Right lobe of liver (tissue), 6 donors: ENCODE data around the gene ZNF488. TPM values are rescaled to one million over a fixed set of nuclear protein-coding genes. Genes with fewer than 3 reads are reported as not detected.

Experiments
- ATAC-seq, 4 donors: fragments of 200-7000 bp; cut with Tn5 transposase; one replicate each; pipeline ENCODE4 v1.9.1; 2020; ENCODE audit warnings: mild to moderate bottlenecking in 4 of 4, moderate library complexity in 4 of 4
- DNase-seq, 3 donors: peaks; one replicate each; pipeline ENCODE4 v3.0.0-alpha.2; 2020
- H3K27ac ChIP-seq, 3 donors: fragments of 200-600 bp; one replicate each; pipeline ENCODE4 v1.8.0; 2022
- H3K27me3 ChIP-seq, 2 donors: fragments of 200-600 bp; one replicate each; pipeline ENCODE4 v1.8.0; 2022
- H3K36me3 ChIP-seq, 4 donors: fragments of 200-600 bp; sonication (generic) in 1 of 4; one replicate each; pipeline versions ENCODE4 v1.5.1 to v1.8.0; 2017 to 2022; ENCODE audit warnings: control low read depth in 1 of 4
- H3K4me1 ChIP-seq, 4 donors: fragments of 200-600 bp; sonication (generic) in 1 of 4; one replicate each; pipeline versions ENCODE4 v1.5.1 to v1.8.0; 2017 to 2022; ENCODE audit warnings: control low read depth in 1 of 4
- H3K4me3 ChIP-seq, 3 donors: fragments of 200-600 bp; one replicate each; pipeline ENCODE4 v1.8.0; 2022
- H3K9me3 ChIP-seq, 4 donors: fragments of 200-600 bp; sonication (generic) in 1 of 4; one replicate each; pipeline versions ENCODE4 v1.5.1 to v1.8.0; 2017 to 2022; ENCODE audit warnings: control low read depth in 1 of 4
- POLR2A ChIP-seq: fragments of 450-650 bp; IDR thresholded peaks from one replicate; pipeline ENCODE4 v1.6.1; 2017; ENCODE audit warnings: antibody characterized with exemption, mild to moderate bottlenecking
- WGBS: methylation state at CpG from one replicate; pipeline ENCODE4 v1.1.6; 2018; ENCODE audit warnings: low coverage, low lambda C conversion rate; ENCODE audit not compliant: insufficient coverage; ENCODE audit errors: missing lambda C conversion rate; 5-methylcytosine and 5-hydroxymethylcytosine counted together
- intact Hi-C, 2 donors: fragments of 100-400 bp; cut with DNase I; formaldehyde crosslinking; loops; one replicate each; pipeline versions ENCODE4 v1.11.2 to v1.14.1; 2022
- total RNA-seq, 6 experiments: library from RNA; depleted of rRNA in 2 of 6; stranded (reverse); fragments of >200 nt in 2 of 6; fragmentation: NEBNext Ultra II Directional in 3 of 6; extraction: Animal tissue kit (Norgen Biotek cat#: 25700) in 3 of 6; gene quantifications; one replicate each; pipeline versions ENCODE4 v1.1.0 to v1.2.4, GENCODE V29; 2016 to 2023
- TF ChIP-seq, protein P1 (sequence below), 4 donors: fragments of 200-600 bp in 3 of 4; fragments of 450-650 bp in 1 of 4; IDR thresholded peaks; one replicate each; pipeline versions ENCODE4 v1.5.1 to v1.8.0; 2016 to 2022; ENCODE audit warnings: antibody characterized with exemption in 4 of 4, mild to moderate bottlenecking in 2 of 4
- donor health status: DM: no; HTN: yes; CAD: no.
- donor health status: DM: no; HTN: no; CAD: no.
- donor health status: DM: no; HTN: no; CAD: no.
- donor health status: DM: no; HTN: yes; CAD: no.
- donor health status: DM: no; HTN: yes; CAD: no.

The ZNF488 gene
- total RNA-seq, 6 experiments from 2014 or later = not detected

DNA sequence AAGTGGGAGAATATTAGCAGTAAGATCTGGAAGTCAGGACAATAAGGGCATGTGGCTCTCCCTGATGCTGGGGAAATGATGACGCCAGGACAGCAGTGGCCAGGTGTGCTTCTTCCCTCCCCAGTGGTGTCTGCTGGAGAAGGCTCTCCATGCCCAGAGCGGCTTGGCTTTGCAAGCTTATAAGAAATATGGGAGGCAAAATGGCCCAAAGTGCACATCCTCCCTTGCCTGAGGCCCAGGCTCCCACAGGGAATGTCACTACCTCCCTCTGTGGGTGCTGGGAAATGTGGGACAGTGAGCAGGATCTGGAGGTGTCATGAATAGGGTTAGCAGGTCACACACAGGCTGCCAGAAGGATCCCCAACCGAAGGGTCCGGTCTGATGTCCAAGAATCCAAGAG is 17.1 kb upstream of the ZNF488 start:
- ATAC-seq (no peak), DNase-seq (no peak)
- Histone ChIP-seq H3K36me3 (no peaks in the 10 kb centered on the region), H3K27me3 (no peaks in the 10 kb centered on the region), H3K9me3 (no peaks in the 10 kb centered on the region), H3K4me3 (no peak overlapping the region), H3K4me1 (no peaks in the 10 kb centered on the region), H3K27ac (no peak overlapping the region)
- intact Hi-C loops = no loop called here
- WGBS = 100% methylated on average over 1 of the region's 4 CpGs
- TF ChIP-seq POLR2A = no peak
- TF ChIP-seq, protein P1, sequence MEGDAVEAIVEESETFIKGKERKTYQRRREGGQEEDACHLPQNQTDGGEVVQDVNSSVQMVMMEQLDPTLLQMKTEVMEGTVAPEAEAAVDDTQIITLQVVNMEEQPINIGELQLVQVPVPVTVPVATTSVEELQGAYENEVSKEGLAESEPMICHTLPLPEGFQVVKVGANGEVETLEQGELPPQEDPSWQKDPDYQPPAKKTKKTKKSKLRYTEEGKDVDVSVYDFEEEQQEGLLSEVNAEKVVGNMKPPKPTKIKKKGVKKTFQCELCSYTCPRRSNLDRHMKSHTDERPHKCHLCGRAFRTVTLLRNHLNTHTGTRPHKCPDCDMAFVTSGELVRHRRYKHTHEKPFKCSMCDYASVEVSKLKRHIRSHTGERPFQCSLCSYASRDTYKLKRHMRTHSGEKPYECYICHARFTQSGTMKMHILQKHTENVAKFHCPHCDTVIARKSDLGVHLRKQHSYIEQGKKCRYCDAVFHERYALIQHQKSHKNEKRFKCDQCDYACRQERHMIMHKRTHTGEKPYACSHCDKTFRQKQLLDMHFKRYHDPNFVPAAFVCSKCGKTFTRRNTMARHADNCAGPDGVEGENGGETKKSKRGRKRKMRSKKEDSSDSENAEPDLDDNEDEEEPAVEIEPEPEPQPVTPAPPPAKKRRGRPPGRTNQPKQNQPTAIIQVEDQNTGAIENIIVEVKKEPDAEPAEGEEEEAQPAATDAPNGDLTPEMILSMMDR (IDR thresholded peaks at IDR 0.05) = no peak

DNA sequence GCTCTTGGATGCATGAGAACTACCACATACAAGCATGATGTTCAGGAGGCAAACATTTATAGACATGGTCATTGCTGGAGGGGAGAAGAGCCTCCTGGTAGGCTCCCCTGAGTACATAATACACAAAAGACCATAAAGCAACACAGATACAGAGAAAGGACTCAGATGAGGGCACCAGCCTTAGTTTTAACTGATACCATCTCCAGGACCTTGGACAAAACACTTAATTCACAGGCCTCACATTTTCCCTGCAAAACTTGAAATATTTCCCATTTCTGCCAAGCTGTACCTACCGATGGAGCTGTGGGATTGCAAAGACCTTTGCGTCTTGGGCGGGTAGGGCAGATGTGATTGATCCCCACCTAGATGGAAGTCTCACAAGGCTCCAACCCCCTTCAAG is 16.7 kb upstream of the ZNF488 start:
- DNase-seq = no peak
- intact Hi-C loops = no loop called here
- TF ChIP-seq, protein P1 (IDR thresholded peaks at IDR 0.05) = no peak
- no peak for TF ChIP-seq POLR2A
- ATAC-seq = no peak
- Histone ChIP-seq H3K9me3 (no peaks in the 10 kb centered on the region), H3K27me3 (no peaks in the 10 kb centered on the region), H3K4me3 (no peak overlapping the region), H3K36me3 (no peaks in the 10 kb centered on the region), H3K4me1 (no peaks in the 10 kb centered on the region), H3K27ac (no peak overlapping the region)
- 95% methylated on average over 3 of the region's 3 CpGs for WGBS

DNA sequence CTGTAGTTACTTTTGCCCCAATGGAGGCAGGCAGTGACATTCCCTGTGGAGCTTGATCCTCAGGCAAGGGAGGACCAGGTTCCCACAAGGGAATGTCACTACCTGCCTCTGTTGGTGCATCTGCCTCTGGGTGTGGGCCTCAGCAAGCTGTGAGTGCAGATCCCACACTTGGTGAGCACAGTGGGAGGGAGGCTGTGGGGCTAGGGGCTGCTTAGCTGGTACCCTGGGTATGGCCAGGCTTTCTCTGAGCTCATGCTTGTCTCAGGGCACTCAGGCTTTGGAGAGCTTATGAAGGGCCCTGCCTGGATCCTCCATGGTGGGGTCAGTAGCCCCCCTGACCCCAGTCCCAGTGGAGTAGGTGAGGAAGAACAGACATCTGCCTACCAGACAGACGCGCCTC is 16.2 kb upstream of the ZNF488 start:
- no peak for TF ChIP-seq POLR2A
- TF ChIP-seq, protein P1 (IDR thresholded peaks at IDR 0.05) = no peak
- intact Hi-C loops = no loop called here
- ATAC-seq (no peak), DNase-seq (no peak)
- Histone ChIP-seq H3K4me3 (no peak overlapping the region), H3K9me3 (no peaks in the 10 kb centered on the region), H3K36me3 (no peaks in the 10 kb centered on the region), H3K4me1 (no peaks in the 10 kb centered on the region), H3K27ac (no peak overlapping the region), H3K27me3 (no peaks in the 10 kb centered on the region)
- WGBS = no CpG with 5 or more reads among the region's 2 CpGs

DNA sequence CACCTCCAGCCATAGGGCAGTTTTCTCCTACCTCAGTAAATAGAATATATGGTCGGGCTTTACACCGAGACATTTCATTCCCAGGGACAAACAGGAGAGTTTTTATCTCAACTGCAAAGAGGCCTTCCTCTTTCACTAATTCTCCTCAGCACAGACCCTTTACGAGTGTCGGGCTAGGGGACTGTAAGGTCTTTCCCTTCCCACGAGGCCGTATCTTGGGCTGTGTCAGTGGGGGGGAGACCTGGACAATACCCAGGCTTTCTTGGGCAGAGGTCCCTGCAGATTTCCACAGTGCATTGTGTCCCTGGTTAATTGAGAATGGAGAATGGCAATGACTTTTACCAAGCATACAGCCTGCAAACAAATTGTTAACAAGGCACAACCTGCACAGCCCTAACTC is 13.2 kb upstream of the ZNF488 start:
- Histone ChIP-seq H3K36me3 (no peaks in the 10 kb centered on the region), H3K4me3 (no peak overlapping the region), H3K9me3 (no peaks in the 10 kb centered on the region), H3K27ac (no peak overlapping the region), H3K27me3 (no peaks in the 10 kb centered on the region), H3K4me1 (no peaks in the 10 kb centered on the region)
- no peak for TF ChIP-seq POLR2A
- TF ChIP-seq, protein P1 (IDR thresholded peaks at IDR 0.05) = no peak
- intact Hi-C loops = no loop called here
- no peak for DNase-seq
- WGBS = 52% methylated on average over 6 of the region's 6 CpGs
- no peak for ATAC-seq

DNA sequence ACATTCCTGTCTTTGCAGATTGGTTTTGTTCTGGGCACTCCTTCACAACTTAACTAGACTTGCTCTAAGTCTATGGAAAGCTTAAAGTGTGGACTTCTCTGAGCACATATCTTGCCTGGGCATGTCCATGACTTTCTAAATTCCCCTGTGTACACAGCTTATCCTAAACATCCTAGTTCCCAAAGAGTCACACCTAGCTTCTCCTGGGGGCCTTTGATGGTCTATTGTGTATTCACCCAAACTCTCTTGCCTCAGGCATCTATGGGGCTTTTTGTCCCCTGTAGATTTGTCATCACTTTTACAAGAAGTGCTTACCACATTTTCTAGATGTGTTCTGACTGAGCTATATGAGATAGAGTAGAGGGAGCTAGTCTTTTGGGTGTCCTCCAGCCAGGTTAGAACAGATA is 12.2 kb upstream of the ZNF488 start:
- no peak overlapping the region for H3K4me3 ChIP-seq
- no peaks in the 10 kb centered on the region for H3K27me3 ChIP-seq
- no peaks in the 10 kb centered on the region for H3K9me3 ChIP-seq
- ATAC-seq = no peak
- intact Hi-C loops = no loop called here
- TF ChIP-seq POLR2A = no peak
- TF ChIP-seq, protein P1 (IDR thresholded peaks at IDR 0.05) = no peak
- H3K27ac ChIP-seq = no peak overlapping the region
- H3K36me3 ChIP-seq = no peaks in the 10 kb centered on the region
- H3K4me1 ChIP-seq = no peaks in the 10 kb centered on the region
- DNase-seq = no peak
